Stimulated activated CD4-positive, alpha-beta T cell treated with anti-CD3 and anti-CD28 coated beads, Interleukin-15, amount 100 ng/mL, for 24 hours (primary cell): ENCODE data around the gene TLDC2.
"Not testable (repeated sequence)": the region's sequence is repeated elsewhere in the genome, so short reads cannot be mapped to it uniquely, and the experiment has no call there.

ENCODE experiments used
- DNase-seq: peaks from one replicate; pipeline ENCODE4 v3.0.0-alpha.2; 2020

TLDC2 gene

GRCh38 chr20:36871640-36872570 is 4.0 kb upstream of the TLDC2 start:
- DNase-seq, result no peak

GRCh38 chr20:36872852-36873251 is 3.1 kb upstream of the TLDC2 start:
- DNase-seq, result no peak

- DNase-seq, result no peak
Measured at GRCh38 chr20:36873498-36874189, 2.3 kb upstream of the TLDC2 start.

GRCh38 chr20:36875093-36875492 is 845 bp upstream of the TLDC2 start:
- DNase-seq, result not testable (repeated sequence)

GRCh38 chr20:36876473-36876833 is 515 bp downstream of the TLDC2 start:
- DNase-seq, result no peak

- no peak for DNase-seq
Measured at GRCh38 chr20:36878941-36879340, 3.0 kb downstream of the TLDC2 start.

GRCh38 chr20:36880741-36881250 is 4.9 kb downstream of the TLDC2 start:
- DNase-seq, result no peak

- no peak for DNase-seq
Measured at GRCh38 chr20:36881331-36881730, 5.4 kb downstream of the TLDC2 start.

GRCh38 chr20:36881888-36882287 is 6.0 kb downstream of the TLDC2 start:
- peak; percentile 43 for DNase-seq

GRCh38 chr20:36883977-36884535 is 8.1 kb downstream of the TLDC2 start:
- no peak for DNase-seq

GRCh38 chr20:36885356-36885755 is 9.4 kb downstream of the TLDC2 start:
- DNase-seq, result no peak

- DNase-seq, result peak; percentile 89
Measured at GRCh38 chr20:36886859-36887751, 11.2 kb downstream of the TLDC2 start.

- DNase-seq, result no peak
Measured at GRCh38 chr20:36887752-36888090, 11.8 kb downstream of the TLDC2 start.

- DNase-seq, result no peak
Measured at GRCh38 chr20:36888880-36889516, 13.1 kb downstream of the TLDC2 start.

- no peak for DNase-seq
Measured at GRCh38 chr20:36890586-36890985, 14.6 kb downstream of the TLDC2 start.

GRCh38 chr20:36891211-36891610 is 15.3 kb downstream of the TLDC2 start:
- DNase-seq, result no peak

GRCh38 chr20:36893801-36894200 is 17.9 kb downstream of the TLDC2 start:
- no peak for DNase-seq

- DNase-seq, result peak; percentile 11
Measured at GRCh38 chr20:36895036-36895435, 19.1 kb downstream of the TLDC2 start.

GRCh38 chr20:36904690-36905089 is 28.8 kb downstream of the TLDC2 start:
- DNase-seq, result no peak

GRCh38 chr20:36905566-36905965 is 29.6 kb downstream of the TLDC2 start:
- not testable (repeated sequence) for DNase-seq

GRCh38 chr20:36906086-36906485 is 30.1 kb downstream of the TLDC2 start:
- not testable (repeated sequence) for DNase-seq

- DNase-seq, result no peak
Measured at GRCh38 chr20:36908603-36909002, 32.7 kb downstream of the TLDC2 start.
